Measurements from ENCODE around the gene NFYA. TPM values are rescaled to one million over a fixed set of nuclear protein-coding genes. Genes with fewer than 3 reads are reported as not detected.

NFYA gene
- total RNA-seq (2022; extraction: Qiagen RNA extraction; ENCODE audit: low read depth), result 10.0 to 14.8 TPM (median 13.5 TPM) in 5 replicates

GRCh38 chr6:41072836-41073202 lies at the start of gene NFYA:
Gene NFYA (plus strand): TSS chr6:41072974. CDS start chr6:41079090, 6,116 bp downstream.

DNA sequence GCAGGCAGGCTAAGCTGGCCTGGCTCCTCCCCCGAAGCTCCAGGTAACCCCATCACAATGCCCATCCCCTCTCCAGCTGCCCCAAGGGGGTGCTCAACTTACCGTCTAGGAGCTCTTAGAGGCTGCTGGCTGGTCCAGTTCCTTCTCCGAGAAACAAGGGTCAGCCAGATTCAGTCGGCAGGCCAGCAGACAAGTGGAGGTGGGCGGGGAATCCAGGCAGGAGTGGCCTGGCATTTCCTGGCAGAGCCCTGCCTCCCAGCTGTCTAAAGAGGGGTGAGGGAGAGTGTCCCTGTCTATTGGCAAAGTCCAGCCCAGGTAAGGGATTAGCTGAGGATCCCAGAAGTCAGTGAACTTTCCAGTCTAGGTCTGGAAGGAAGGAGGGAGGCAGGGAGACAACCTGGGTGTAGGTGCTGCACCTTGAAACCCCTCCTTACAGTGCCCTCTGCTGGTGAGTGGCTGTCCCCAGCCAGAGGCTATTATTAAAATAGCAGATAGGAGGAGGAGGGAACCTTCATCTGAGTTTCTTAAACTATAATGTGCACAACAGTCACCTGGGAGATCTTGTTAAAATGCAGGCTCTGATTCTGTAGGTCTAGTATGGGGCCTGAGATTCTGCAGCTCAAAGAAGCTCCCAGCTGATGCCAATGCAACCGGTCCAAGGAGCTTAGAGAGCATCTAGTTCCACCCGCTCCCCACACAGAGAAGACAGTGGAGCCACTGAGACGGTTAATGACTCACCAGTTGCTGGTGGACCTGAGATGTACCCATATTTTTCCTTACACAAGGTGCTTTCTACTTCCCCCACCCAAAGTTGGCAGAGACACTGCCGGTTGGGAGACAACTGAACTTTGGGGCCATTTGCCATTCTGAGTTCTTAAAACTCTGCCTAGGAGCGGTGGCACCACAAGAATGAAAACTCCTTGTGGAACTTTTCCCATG lies 33.4 kb upstream of the NFYA start, which contains the start of gene UNC5CL:
Gene UNC5CL (minus strand): TSS at position 162 of the 939 bp plus-strand sequence. CDS start 4,147 bp downstream, outside the sequence.

GRCh38 chr6:41042226-41043055 lies 30.3 kb upstream of the NFYA start, which contains the start of gene TSPO2:
Gene TSPO2 (plus strand): TSS chr6:41042467. CDS start chr6:41042986, 519 bp downstream.

DNA sequence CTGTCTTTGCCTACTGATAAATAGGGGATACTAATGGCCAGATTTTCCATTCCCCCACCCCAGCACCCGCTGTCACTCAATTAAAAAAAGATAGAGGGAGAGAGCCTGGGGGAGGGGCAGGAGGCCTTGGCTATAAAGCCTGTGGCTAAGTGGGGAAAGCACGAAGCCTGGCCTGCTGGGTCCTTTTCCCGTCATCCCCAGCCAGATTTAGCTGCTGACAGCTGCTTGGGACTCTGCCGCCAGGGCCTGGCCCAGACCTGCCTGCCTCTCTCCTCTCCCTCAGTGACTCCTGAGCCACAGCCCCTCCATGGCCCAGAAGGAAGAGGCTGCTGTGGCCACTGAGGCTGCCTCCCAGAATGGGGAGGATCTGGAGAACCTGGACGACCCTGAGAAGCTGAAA lies 19.7 kb upstream of the NFYA start, which contains the start of gene APOBEC2:
Gene APOBEC2 (plus strand): TSS at position 162 of the 400 bp plus-strand sequence. CDS start 146 bp downstream, at position 308.

GRCh38 chr6:41071923-41072835 lies 595 bp upstream of the NFYA start, which contains the start of gene OARD1:
Gene OARD1 (minus strand): TSS chr6:41072356. CDS start chr6:41071634, 722 bp downstream.

Other genes with a start within 250 kb of the NFYA start
- gene UNC5CL, start 33.8 kb upstream of the NFYA start, total RNA-seq (2022; extraction: Qiagen RNA extraction; ENCODE audit: low read depth), result 0.30 to 0.57 TPM (median 0.42 TPM) in 5 replicates
- gene TSPO2, start 30.5 kb upstream of the NFYA start, total RNA-seq (2022; extraction: Qiagen RNA extraction; ENCODE audit: low read depth), result not detected in 5 replicates
- not detected in 5 replicates for gene APOBEC2, start 19.8 kb upstream of the NFYA start, total RNA-seq (2022; extraction: Qiagen RNA extraction; ENCODE audit: low read depth)
- gene OARD1, start 618 bp upstream of the NFYA start, total RNA-seq (2022; extraction: Qiagen RNA extraction; ENCODE audit: low read depth), result 17.3 to 25.3 TPM (median 19.9 TPM) in 5 replicates
- not detected in 5 replicates for gene TREML1, start 81.4 kb downstream of the NFYA start, total RNA-seq (2022; extraction: Qiagen RNA extraction; ENCODE audit: low read depth)
- not detected in 5 replicates for gene TREM2, start 90.1 kb downstream of the NFYA start, total RNA-seq (2022; extraction: Qiagen RNA extraction; ENCODE audit: low read depth)
- gene TREML2, start 128.2 kb downstream of the NFYA start, total RNA-seq (2022; extraction: Qiagen RNA extraction; ENCODE audit: low read depth), result not detected in 5 replicates
- not detected in 5 replicates for gene TREML4, start 155.4 kb downstream of the NFYA start, total RNA-seq (2022; extraction: Qiagen RNA extraction; ENCODE audit: low read depth)
- gene TREM1, start 213.7 kb downstream of the NFYA start, total RNA-seq (2022; extraction: Qiagen RNA extraction; ENCODE audit: low read depth), result 0.22 TPM in 1 of 5 replicates, not detected in the others

Data from A549 treated with RU486 at 1 μM for 4 hours (cell line).